OCI-LY7 (cell line): ENCODE measurements around the gene ANO10.

Experiments used
- EZH2phosphoT487 ChIP-seq: fragments of 200-600 bp; sonication (generic); IDR thresholded peaks from 2 replicates; pipeline ENCODE4 v1.6.1; 2018; ENCODE audit warnings: low read depth, borderline replicate concordance, mild to moderate bottlenecking, mixed run types, antibody characterized with exemption, low read length, moderate library complexity, mixed read lengths
- TF ChIP-seq, protein P1 (sequence below): fragments of 200-600 bp; sonication (generic); conservative IDR thresholded peaks from 2 replicates; pipeline ENCODE4 v1.5.1; 2014; ENCODE audit warnings: mild to moderate bottlenecking, antibody characterized with exemption, low read length, moderate library complexity, mixed read lengths

- TF ChIP-seq, protein P1, sequence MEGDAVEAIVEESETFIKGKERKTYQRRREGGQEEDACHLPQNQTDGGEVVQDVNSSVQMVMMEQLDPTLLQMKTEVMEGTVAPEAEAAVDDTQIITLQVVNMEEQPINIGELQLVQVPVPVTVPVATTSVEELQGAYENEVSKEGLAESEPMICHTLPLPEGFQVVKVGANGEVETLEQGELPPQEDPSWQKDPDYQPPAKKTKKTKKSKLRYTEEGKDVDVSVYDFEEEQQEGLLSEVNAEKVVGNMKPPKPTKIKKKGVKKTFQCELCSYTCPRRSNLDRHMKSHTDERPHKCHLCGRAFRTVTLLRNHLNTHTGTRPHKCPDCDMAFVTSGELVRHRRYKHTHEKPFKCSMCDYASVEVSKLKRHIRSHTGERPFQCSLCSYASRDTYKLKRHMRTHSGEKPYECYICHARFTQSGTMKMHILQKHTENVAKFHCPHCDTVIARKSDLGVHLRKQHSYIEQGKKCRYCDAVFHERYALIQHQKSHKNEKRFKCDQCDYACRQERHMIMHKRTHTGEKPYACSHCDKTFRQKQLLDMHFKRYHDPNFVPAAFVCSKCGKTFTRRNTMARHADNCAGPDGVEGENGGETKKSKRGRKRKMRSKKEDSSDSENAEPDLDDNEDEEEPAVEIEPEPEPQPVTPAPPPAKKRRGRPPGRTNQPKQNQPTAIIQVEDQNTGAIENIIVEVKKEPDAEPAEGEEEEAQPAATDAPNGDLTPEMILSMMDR, result no peak
- TF ChIP-seq EZH2phosphoT487, result no peak
Observed at GRCh38 chr3:43525386-43525785, 96.4 kb downstream of the ANO10 start.
